Superior temporal gyrus (tissue), 1 donor: ENCODE measurements around the gene PIF1.
A peak's percentile ranks its signal among the peaks of the same experiment; 100 is the strongest.

Source experiments
- DNase-seq: peaks from one replicate; pipeline ENCODE4 v3.0.0-alpha.2; 2016; ENCODE audit errors: extremely low spot score

The PIF1 gene

DNA sequence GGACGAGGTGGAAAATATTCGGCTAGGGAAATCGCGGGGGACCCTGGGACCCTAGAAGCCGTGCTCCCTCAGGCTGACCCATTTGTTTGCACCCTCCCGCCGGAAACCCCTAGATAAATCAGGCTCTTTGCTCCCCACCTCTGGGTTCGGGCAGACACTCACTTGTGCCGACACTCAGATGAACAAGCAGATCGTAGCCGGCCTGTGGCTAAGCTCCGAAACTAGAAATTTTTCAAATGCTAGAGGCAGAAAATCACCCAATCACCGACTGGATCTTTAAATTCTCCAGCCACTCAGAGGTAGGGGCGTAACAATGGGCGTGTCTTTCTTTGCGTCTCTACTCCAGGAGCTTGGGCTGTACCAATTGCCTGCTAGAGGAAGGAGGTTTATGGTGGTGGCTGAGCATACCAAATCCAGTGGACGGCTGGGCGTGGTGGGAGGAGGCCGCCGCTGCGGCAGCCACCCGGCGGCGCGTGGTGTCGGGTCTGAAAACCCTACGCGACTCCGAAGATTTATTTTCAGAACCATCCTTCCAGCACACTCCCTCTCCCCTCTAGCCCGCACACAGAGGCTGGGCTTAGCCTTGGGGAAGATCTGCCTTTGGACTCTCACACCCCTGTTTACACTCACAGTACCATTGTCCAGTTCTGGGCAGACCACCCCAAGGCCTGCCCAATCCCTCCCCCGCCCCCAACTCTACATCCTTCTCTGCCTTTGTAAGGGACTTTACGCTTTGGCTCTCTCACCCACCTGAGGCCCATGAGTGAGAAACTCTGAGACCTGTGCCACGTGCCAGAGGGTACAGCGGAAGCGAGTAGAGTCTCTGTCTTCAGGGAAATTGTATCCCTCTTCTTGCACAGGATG, at the start of gene PIF1:
PIF1 (minus strand) TSS at position 217 of the 864 bp plus-strand sequence. CDS start 1,312 bp downstream, outside the sequence.
- peak; percentile 99 for DNase-seq

DNA sequence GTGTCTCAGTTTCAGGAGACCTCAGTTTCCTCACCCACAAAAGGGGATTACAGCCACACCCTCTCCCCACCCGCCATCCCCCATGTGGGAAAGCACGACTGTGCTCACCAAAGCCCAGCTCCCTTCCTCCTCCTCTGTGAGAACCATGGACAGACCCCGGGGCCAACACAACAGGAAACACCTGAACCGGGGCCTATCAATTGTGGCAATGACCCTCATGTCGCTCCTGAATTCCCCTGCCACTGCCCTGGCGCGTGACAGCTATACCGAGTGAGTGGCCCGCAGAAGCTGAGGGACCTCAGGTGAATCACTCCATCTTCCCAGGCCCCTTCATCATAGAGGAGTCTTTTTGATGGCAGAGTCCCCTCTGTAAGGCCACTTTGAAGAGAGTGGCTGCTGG, 44.9 kb upstream of the PIF1 start:
- DNase-seq, result no peak

GRCh38 chr15:64869501-64869900, 44.1 kb upstream of the PIF1 start:
- no peak for DNase-seq

DNA sequence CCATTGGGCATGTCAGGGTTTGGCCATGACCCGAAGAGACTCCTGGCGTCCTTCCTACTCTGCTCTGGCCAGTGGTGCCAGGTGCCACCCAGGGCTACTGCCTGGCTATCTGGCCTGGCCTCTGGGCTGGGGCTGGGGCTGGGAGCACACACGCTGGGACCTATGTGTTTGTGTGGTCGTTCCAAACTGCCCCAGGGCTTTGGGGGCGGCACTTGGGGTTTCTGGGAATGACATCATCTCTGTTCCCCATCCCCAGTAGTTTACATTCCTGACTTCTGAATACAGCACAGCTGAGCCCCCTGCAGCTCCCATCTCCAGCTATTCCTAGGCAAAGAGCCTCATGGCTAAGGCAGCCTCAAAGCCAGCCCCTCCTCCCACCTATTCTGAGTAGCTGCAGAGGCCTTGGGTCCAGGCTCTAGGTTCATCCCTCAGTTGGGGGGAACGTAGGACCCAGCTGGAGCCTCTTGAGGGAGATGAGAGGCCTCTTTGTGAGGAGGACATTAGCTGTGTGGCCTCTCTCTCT, 40.6 kb upstream of the PIF1 start:
- DNase-seq, result peak; percentile 74

DNA sequence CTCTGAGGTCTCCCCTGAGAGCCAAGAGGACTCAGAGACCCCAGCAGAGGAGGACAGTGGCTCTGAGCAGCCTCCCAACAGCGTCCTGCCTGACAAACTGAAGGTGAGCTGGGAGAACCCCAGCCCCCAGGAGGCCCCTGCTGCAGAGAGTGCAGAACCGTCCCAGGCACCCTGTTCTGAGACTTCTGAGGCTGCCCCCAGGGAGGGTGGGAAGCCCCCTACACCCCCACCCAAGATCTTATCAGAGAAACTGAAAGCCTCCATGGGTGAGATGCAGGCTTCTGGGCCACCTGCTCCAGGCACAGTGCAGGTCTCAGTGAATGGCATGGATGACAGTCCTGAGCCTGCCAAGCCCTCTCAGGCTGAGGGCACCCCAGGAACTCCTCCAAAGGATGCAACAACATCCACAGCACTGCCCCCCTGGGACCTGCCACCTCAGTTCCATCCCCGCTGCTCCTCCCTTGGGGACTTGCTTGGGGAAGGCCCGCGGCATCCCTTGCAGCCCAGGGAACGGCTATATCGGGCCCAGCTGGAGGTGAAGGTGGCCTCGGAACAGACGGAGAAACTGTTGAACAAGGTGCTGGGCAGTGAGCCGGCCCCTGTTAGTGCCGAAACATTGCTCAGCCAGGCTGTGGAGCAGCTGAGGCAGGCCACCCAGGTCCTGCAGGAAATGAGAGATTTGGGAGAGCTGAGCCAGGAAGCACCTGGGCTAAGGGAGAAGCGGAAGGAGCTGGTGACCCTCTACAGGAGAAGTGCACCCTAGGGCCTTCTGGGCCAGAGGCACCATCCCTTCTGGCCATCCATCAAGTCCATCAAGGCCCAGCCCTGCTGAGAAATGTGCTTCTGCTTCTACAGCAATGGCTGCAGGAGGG, 39.9 kb upstream of the PIF1 start:
- DNase-seq, result no peak

GRCh38 chr15:64864068-64864467, 38.6 kb upstream of the PIF1 start:
- DNase-seq, result no peak

GRCh38 chr15:64862408-64862807, 37.0 kb upstream of the PIF1 start:
- no peak for DNase-seq

- DNase-seq, result no peak
Observed at GRCh38 chr15:64861960-64862359, 36.5 kb upstream of the PIF1 start.

DNA sequence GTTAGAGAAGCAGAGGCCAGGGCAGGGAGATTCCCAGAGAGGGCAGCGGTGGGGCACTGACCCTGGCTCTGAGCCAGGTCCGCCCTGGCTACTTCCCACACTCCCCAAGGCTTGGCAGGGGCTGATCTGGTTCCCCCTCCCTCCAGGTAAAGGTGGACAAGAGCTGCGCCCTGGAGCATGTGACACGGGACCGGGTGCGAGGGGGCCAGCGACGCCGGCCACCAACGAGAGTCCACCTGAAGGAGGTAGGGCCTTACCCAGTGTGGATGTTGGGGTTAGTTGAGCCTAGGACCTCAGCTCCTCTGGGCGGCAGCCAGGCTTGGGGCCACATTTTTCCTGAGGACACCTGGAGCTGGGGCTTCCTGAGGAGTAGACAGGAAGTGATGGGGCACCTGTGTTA, 35.9 kb upstream of the PIF1 start:
- no peak for DNase-seq

- DNase-seq, result no peak
Observed at GRCh38 chr15:64859226-64859625, 33.8 kb upstream of the PIF1 start.

- no peak for DNase-seq
Observed at GRCh38 chr15:64858021-64858575, 32.7 kb upstream of the PIF1 start.

GRCh38 chr15:64857421-64857820, 32.0 kb upstream of the PIF1 start:
- DNase-seq, result no peak

DNA sequence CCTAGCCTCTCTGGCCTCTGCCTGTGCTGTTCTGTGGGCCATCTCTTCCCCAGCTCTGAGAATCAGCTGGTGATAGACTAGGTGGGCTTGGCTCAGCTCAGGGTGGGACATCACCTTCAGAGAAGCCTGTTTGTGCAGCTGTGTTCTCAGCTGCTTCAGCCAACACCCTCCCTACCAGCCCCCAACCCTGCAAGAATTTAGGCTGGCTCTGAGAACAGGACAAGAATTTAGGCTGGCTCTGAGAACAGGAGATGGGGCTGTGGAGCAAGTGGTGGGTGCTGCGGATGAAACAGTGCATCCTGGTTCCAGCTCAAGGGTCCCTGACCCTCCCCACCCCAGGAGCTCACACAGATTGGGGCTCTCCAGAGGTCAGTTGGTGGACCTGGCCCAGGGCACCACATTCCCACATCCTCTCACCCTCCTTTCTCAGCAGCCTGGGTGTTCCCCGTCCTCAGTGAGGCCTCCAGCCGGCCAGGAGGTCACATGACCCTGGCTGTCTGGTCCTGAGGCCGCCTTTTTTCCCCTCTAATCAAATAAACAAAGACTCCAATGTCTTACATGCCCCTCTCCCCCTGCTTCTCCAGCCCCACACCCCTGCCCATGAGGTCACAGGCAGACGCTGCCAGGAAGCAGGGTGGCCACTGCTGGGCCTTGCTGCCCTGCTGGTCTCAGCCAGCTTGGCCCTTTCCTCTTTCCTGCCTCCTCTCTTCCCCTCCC, 31.1 kb upstream of the PIF1 start:
- peak; percentile 95 for DNase-seq

GRCh38 chr15:64855205-64855975, 29.9 kb upstream of the PIF1 start:
- no peak for DNase-seq

DNA sequence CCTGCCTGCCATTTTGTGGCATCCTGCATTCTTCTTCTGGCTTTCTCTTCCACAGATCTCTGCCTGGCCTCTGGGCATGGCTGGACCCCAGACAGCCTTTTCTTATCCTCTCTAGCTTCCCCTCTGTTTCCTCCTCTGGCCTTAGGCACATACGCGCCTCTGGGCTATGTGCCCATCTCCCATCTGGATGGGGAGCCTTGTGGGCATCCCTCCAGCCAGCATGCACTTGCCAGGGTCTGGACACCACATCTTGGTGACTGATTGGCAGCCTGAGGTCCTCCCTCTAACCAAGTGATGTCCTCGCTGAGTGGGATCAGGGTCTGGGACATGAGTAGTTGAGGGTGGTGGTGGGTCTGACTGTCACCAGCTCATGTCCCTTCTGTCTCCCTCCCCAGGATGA, 29.1 kb upstream of the PIF1 start:
- DNase-seq, result no peak

- DNase-seq, result no peak
Observed at GRCh38 chr15:64854041-64854440, 28.6 kb upstream of the PIF1 start.

DNA sequence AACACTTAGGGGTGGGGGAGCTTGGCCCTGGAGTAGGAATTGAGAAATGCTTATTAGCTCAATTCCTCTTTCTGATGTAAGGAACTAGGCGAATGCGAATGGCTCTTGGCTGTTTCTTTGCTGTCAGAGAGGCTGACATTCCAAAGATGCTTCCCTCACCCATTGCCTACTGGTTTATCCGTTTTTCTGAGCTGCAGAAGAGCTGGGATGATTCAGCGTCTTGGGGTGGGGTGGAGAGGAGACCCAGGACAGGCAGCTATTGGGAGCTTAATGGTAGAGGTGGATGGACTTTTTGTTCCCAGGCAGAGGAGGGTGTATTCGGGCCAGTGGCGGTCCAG, 26.0 kb upstream of the PIF1 start:
- DNase-seq, result no peak

DNA sequence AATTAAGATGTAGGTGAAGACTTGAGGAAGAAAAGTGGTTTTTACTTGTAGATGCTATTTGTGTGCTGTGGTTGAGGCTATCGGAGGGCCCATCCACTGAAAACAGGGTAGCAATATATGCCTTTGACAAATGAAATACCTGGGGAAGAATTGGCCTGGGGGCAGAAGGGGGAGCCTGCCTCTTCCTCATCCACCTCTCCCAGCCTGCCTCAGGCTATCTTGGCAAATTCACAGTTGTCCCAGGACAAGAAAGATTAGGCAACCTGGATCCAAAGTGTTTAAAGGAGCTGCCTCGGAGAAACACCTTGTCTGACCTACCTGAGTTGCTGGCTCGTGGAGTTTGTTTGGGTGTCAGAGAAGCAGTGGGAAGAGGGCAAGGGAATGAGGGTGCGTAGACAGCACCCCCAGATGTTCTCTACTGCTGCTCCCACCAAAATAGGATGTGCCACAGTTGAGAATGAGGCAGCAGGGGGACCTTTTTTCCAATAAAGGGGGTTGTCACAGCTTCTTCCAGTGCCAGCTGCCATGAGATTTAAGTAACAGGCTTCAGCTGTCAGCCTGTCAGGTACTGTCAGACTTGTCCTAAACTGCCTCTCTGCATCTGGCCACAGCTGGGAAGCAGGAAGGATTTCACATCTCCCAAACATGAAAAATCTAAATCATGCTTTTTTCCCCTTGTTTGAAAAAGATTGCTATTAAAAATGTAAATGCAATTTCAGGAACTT, 25.5 kb upstream of the PIF1 start:
- no peak for DNase-seq

GRCh38 chr15:64847876-64848716, 22.6 kb upstream of the PIF1 start:
- DNase-seq, result no peak
